SK-N-MC (cell line): ENCODE data around the gene MAEA.
"Not testable (repeated sequence)": the region's sequence is repeated elsewhere in the genome, so short reads cannot be mapped to it uniquely, and the experiment has no call there.

Experiments
- DNase-seq: peaks from one replicate; pipeline ENCODE4 v3.0.0-alpha.2; 2011; ENCODE audit warnings: low read depth, low spot score
- H3K27ac ChIP-seq: fragments of 200-600 bp; sonication (generic); 2 replicates; pipeline ENCODE4 v1.5.1; 2016; ENCODE audit warnings: mixed run types
- H3K36me3 ChIP-seq: fragments of 200-600 bp; sonication (generic); 2 replicates; pipeline ENCODE4 v1.6.1; 2017; ENCODE audit warnings: antibody characterized with exemption, low read length, mixed read lengths; ENCODE audit not compliant: insufficient read depth
- H3K4me3 ChIP-seq: fragments of 200-600 bp; sonication (generic); 2 replicates; pipeline ENCODE4 v1.5.1; 2016
- H3K9ac ChIP-seq: fragments of 200-600 bp; sonication (generic); 2 replicates; pipeline ENCODE4 v1.8.0; 2017; ENCODE audit warnings: mixed run types, mixed read lengths; ENCODE audit not compliant: insufficient read length
- H3K9me3 ChIP-seq: fragments of 200-600 bp; sonication (generic); 2 replicates; pipeline ENCODE4 v1.6.1; 2017; ENCODE audit warnings: low read depth, mild to moderate bottlenecking, antibody characterized with exemption, low read length, moderate library complexity, mixed read lengths
- EZH2 ChIP-seq: fragments of 200-600 bp; sonication (generic); IDR thresholded peaks from one replicate; pipeline ENCODE4 v1.6.1; 2017; ENCODE audit warnings: antibody characterized with exemption
- FOXP2 ChIP-seq: optimal IDR thresholded peaks from 2 replicates; pipeline ENCODE3; 2011; ENCODE audit warnings: mild to moderate bottlenecking, moderate library complexity; ENCODE audit not compliant: insufficient read depth; ENCODE audit errors: extremely low read length, control extremely low read depth
- POLR2AphosphoS5 ChIP-seq: IDR thresholded peaks from 2 replicates; pipeline ENCODE4 v1.6.1; 2012; ENCODE audit warnings: mild to moderate bottlenecking, low read depth, low read length, borderline replicate concordance

MAEA gene

GRCh38 chr4:1285151-1285789 is 4.4 kb upstream of the MAEA start:
- Histone ChIP-seq H3K4me3 (no peak overlapping the region), H3K9ac (no peak overlapping the region), H3K9me3 (no peaks in the 10 kb centered on the region), H3K27ac (no peak overlapping the region), H3K36me3 (no peaks in the 10 kb centered on the region)
- no peak for DNase-seq
- TF ChIP-seq POLR2AphosphoS5 (no peak), FOXP2 (no peak), EZH2 (no peak)

- H3K9ac ChIP-seq = no peak overlapping the region
- no peak for TF ChIP-seq EZH2
- no peak for TF ChIP-seq FOXP2
- TF ChIP-seq POLR2AphosphoS5 = no peak
- H3K4me3 ChIP-seq = no peak overlapping the region
- no peaks in the 10 kb centered on the region for H3K36me3 ChIP-seq
- no peaks in the 10 kb centered on the region for H3K9me3 ChIP-seq
- no peak for DNase-seq
- H3K27ac ChIP-seq = no peak overlapping the region
These were observed 3.7 kb upstream of the MAEA start for GRCh38 chr4:1285790-1286553.

GRCh38 chr4:1288786-1289185 is 905 bp upstream of the MAEA start:
- DNase-seq = no peak
- TF ChIP-seq POLR2AphosphoS5 = no peak
- TF ChIP-seq EZH2 = no peak
- TF ChIP-seq FOXP2 = no peak
- Histone ChIP-seq H3K36me3 (no peaks in the 10 kb centered on the region; the same call in 1 of the 2 replicates), H3K4me3 (peak overlapping the region; percentile 92), H3K9ac (peak overlapping the region; percentile 87), H3K9me3 (no peaks in the 10 kb centered on the region), H3K27ac (peak overlapping the region; percentile 43; the same call in 1 of the 2 replicates)

DNA sequence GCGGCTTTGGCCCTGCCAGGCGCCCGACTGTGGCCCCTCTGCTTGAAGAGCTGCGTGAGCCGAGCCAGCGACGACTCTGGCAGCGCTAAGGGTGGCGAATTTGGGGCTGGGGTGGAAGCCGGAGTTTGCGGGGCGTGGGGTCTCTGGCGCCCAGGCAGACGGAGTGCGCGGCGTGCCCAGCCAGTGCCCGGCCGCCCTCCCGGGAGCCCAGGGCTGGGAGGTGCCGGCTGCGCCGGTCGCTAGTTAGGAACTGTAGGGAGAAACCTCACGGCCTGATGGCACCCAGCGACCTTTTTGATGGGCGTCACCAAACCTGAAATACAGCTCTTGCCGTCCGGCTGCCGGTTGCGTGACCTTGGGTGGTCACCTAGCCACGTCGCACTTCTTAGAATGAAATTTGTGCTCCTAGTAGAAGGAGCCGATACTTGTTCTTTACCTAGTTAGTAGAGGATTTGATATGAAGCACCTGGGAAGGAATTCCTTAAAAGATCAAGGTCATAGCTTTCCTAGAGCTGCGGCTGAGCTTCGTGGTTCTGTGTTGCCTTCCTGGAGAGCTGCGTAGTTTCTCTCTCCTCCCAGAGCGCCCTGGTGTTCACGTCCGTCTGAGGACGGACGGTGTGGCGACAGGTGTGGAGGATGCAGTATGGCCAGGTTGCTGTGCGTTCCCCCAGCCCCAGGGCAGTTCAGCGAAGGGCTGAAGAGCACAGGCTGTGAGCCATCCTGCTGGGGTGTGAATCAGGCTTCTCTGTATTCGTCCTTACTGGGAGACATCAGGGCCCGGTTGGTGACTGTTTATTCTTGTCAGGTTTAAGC is 680 bp downstream of the MAEA start:
- Histone ChIP-seq H3K27ac (peak overlapping the region; percentile 50; the same call in 1 of the 2 replicates), H3K9ac (peak overlapping the region; percentile 92), H3K9me3 (no peaks in the 10 kb centered on the region), H3K4me3 (peak overlapping the region; percentile 92), H3K36me3 (no peaks in the 10 kb centered on the region; the same call in 1 of the 2 replicates)
- TF ChIP-seq POLR2AphosphoS5 (no peak), EZH2 (no peak), FOXP2 (no peak)
- DNase-seq = no peak

DNA sequence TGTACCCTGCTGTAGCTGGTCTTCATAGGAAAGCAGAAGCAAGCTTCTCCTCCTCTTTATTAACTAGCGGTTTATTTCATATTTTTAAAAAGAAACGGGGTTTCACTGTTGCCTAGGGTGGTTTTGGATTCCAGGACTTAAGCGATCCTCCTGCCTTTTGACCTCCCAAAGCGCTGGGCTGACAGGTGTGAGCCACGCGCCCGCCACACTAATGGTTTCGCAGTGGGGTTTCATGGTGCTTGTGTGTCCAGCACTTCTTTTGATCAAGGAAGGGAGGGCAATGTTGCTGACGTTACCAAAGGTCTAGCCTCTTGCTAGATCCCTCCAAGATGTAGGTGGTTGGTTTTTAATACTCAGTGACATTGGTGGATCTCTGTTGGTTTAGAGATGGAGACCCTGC is 1.4 kb downstream of the MAEA start:
- Histone ChIP-seq H3K4me3 (peak overlapping the region; percentile 92), H3K9ac (peak overlapping the region; percentile 92), H3K9me3 (no peaks in the 10 kb centered on the region), H3K27ac (no peak overlapping the region), H3K36me3 (no peaks in the 10 kb centered on the region; the same call in 1 of the 2 replicates)
- no peak for TF ChIP-seq EZH2
- TF ChIP-seq POLR2AphosphoS5 = no peak
- TF ChIP-seq FOXP2 = no peak
- DNase-seq = no peak

GRCh38 chr4:1291996-1292702 is 2.5 kb downstream of the MAEA start:
- TF ChIP-seq FOXP2 = no peak
- TF ChIP-seq EZH2 = no peak
- no peak for TF ChIP-seq POLR2AphosphoS5
- Histone ChIP-seq H3K27ac (no peak overlapping the region), H3K9me3 (no peaks in the 10 kb centered on the region), H3K36me3 (peaks cover 4% of the 10 kb centered on the region; the same call in 1 of the 2 replicates), H3K9ac (no peak overlapping the region), H3K4me3 (peak overlapping the region; percentile 92; the same call in 1 of the 2 replicates)
- DNase-seq = no peak

DNA sequence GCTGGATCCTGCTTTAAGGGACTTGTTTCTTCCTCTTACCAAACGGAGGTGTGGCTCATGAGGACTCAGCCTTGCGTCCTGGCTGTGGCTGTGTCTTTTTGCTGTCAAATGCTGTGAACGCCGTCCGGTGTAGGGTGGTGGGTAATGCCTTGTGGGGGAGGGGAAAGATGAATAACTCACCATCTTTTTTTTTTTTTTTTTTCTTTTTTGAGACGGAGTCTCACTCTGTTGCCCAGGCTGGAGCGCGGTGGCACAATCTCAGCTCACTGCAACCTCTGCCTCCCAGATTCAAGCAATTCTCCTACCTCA is 3.0 kb downstream of the MAEA start:
- H3K4me3 ChIP-seq, DNase-seq, H3K36me3 ChIP-seq, H3K9me3 ChIP-seq, H3K9ac ChIP-seq, H3K27ac ChIP-seq: not testable (repeated sequence)

DNA sequence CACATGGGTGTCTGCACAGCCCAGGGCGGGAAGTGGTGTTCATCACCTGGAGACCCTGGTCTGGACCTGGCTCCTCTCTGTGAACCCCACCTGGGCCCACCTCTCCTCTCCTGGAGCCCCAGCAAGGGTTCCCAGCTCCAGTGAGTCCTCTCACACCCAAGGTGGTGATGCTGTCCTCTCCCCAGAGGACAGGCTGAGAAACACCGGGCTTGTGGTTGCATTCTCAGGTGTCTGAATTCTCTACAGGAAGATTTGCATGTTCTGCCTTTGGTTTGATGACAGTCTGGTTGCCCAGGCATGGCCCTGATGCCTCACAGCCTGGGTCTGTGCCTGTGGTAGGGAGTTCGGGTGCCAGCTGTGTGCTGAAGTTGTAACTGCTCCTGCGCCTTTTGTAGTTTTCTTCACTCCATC is 3.8 kb downstream of the MAEA start:
- no peak for DNase-seq
- Histone ChIP-seq H3K9me3 (no peaks in the 10 kb centered on the region), H3K9ac (no peak overlapping the region), H3K27ac (no peak overlapping the region), H3K36me3 (peaks cover 9% of the 10 kb centered on the region; the same call in 1 of the 2 replicates), H3K4me3 (no peak overlapping the region)
- TF ChIP-seq POLR2AphosphoS5 (no peak), EZH2 (no peak), FOXP2 (no peak)
